Stomach (tissue), 9 donors: Measurements from ENCODE around the gene PERP. TPM values are rescaled to one million over a fixed set of nuclear protein-coding genes. Genes with fewer than 3 reads are reported as not detected.

Source experiments
- DNase-seq, 2 donors: peaks; one replicate each; pipeline versions ENCODE4 v3.0.0 to v3.0.0-alpha.2; 2013 to 2019
- H3K27ac ChIP-seq, 5 donors: fragments of 200-600 bp in 4 of 5; sonication (generic) in 4 of 5; one replicate each; pipeline ENCODE4 v1.5.1; 2013 to 2019; ENCODE audit warnings: mild to moderate bottlenecking in 1 of 5, moderate library complexity in 1 of 5
- H3K27me3 ChIP-seq, 3 donors: fragments of 200-600 bp; sonication (generic); one replicate each; pipeline ENCODE4 v1.5.1; 2017 to 2019; ENCODE audit warnings: mixed run types in 1 of 3
- H3K36me3 ChIP-seq, 4 donors: fragments of 200-600 bp; sonication (generic); 1 replicate in 3 of 4; 2 replicates in 1 of 4; pipeline ENCODE4 v1.5.1; 2016 to 2019
- H3K4me1 ChIP-seq, 4 donors: fragments of 200-600 bp; sonication (generic); one replicate each; pipeline ENCODE4 v1.5.1; 2016 to 2019
- H3K4me3 ChIP-seq, 4 donors: fragments of 200-600 bp; sonication (generic) in 3 of 4; one replicate each; pipeline ENCODE4 v1.5.1; 2016 to 2019; ENCODE audit warnings: mild to moderate bottlenecking in 1 of 4
- H3K9me3 ChIP-seq, 4 donors: fragments of 200-600 bp; sonication (generic); one replicate each; pipeline ENCODE4 v1.5.1; 2016 to 2019
- EP300 ChIP-seq: sonication (generic); formaldehyde crosslinking; IDR thresholded peaks from one replicate; pipeline ENCODE4 v1.6.1; 2017; ENCODE audit warnings: antibody characterized with exemption
- POLR2A ChIP-seq, 4 donors: fragments of 450-650 bp; IDR thresholded peaks; one replicate each; pipeline ENCODE4 v1.6.1; 2016; ENCODE audit warnings: antibody characterized with exemption in 4 of 4, control low read depth in 2 of 4, mild to moderate bottlenecking in 1 of 4, moderate library complexity in 1 of 4
- POLR2AphosphoS5 ChIP-seq, 3 donors: sonication (generic); formaldehyde crosslinking; IDR thresholded peaks; one replicate each; pipeline ENCODE4 v1.6.1; 2016; ENCODE audit warnings: antibody characterized with exemption in 3 of 3
- WGBS, 5 donors: extraction: QIAGEN DNeasy Blood & Tissue Kit in 3 of 5; methylation state at CpG; one replicate each; pipeline versions ENCODE4 v1.1.5 to v1.1.7; 2013 to 2018; 5-methylcytosine and 5-hydroxymethylcytosine counted together
- intact Hi-C: fragments of 100-400 bp; cut with DNase I; formaldehyde crosslinking; loops from one replicate; pipeline ENCODE4 v1.15.1; 2023; ENCODE audit warnings: low total_unique reads
- polyA plus RNA-seq, 3 donors: library from polyadenylated mRNA; stranded (reverse); fragments of 200-250 nt; gene quantifications; one replicate each; pipeline ENCODE4 v1.2.3, GENCODE V29; 2013
- total RNA-seq, 5 donors: library from RNA; depleted of rRNA; stranded (reverse); fragments of >200 nt; gene quantifications; one replicate each; pipeline versions ENCODE4 v1.1.0 to v1.2.3, GENCODE V29; 2014 to 2016
- TF ChIP-seq, protein P1 (sequence below), 7 experiments: fragments of 450-650 bp in 4 of 7; fragments of 200-600 bp in 3 of 7; sonication (generic) in 3 of 7; IDR thresholded peaks; one replicate each; pipeline ENCODE4 v1.5.1; 2016 to 2019; ENCODE audit warnings: antibody characterized with exemption in 7 of 7, control low read depth in 2 of 7, mild to moderate bottlenecking in 1 of 7
- donor health status: healthy with polysubstance abuse.
- donor health status: Bipolar disorder and iron deficiency.
- donor health status: healthy.

The PERP gene
- total and polyA plus RNA-seq, 8 donors = 3.8 to 159 (median 24.1) TPM

DNA sequence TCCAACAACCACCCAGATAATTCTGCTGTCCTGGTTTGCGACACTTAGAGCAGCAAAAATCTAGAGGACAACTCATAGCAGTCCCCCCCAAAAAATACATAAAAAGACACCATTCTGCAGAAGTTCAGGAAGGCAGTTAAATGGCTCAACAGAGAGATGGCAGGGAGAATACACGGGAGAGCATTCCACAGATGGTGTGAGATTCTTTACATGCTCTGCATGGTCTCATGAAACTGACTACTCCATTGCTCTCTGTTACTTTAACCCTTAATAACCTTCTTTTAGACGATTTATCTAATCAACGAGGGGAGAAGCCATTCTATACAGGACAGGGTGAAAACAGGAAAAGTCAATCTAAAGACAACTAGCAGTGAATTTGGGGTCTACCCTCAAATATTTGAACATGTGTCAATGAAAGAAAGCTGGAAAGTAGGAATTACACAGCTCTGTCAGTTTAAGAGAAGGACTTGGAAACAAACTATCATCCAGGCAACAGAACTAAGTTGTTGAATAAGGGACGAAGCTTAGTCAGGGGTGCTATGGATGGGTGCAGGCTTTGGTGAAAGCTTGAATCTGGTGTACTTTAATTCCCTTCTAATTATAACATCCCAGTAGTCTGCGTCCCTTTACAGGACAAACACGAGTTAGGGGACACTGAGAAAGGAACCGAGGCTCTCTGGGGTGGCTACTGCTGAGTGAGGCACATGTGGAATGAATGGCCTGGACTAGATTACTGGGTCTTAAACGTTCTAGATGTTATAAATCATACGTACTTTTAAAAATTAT, 5.1 kb downstream of the PERP start:
- H3K27me3 ChIP-seq = peaks cover 0 to 10% (median 4%) of the 10 kb centered on the region in 3 donors
- H3K4me3 ChIP-seq = no peak overlapping the region
- peaks cover 6 to 18% (median 13%) of the 10 kb centered on the region in 4 donors for H3K4me1 ChIP-seq
- H3K36me3 ChIP-seq = peaks cover 0 to 3% (median 0%) of the 10 kb centered on the region in 4 donors
- WGBS, 5 donors = 73 to 79% (median 74%) methylated on average over 10 of the region's 10 CpGs
- H3K27ac ChIP-seq = no peak overlapping the region
- intact Hi-C loops = no loop called here
- H3K9me3 ChIP-seq = no peaks in the 10 kb centered on the region
- DNase-seq = no peak
- no peak for TF ChIP-seq EP300
- TF ChIP-seq POLR2AphosphoS5 (IDR thresholded peaks at IDR 0.05) = no peak
- TF ChIP-seq, protein P1, sequence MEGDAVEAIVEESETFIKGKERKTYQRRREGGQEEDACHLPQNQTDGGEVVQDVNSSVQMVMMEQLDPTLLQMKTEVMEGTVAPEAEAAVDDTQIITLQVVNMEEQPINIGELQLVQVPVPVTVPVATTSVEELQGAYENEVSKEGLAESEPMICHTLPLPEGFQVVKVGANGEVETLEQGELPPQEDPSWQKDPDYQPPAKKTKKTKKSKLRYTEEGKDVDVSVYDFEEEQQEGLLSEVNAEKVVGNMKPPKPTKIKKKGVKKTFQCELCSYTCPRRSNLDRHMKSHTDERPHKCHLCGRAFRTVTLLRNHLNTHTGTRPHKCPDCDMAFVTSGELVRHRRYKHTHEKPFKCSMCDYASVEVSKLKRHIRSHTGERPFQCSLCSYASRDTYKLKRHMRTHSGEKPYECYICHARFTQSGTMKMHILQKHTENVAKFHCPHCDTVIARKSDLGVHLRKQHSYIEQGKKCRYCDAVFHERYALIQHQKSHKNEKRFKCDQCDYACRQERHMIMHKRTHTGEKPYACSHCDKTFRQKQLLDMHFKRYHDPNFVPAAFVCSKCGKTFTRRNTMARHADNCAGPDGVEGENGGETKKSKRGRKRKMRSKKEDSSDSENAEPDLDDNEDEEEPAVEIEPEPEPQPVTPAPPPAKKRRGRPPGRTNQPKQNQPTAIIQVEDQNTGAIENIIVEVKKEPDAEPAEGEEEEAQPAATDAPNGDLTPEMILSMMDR (IDR thresholded peaks at IDR 0.05) = no peak
- TF ChIP-seq POLR2A (IDR thresholded peaks at IDR 0.05) = no peak

DNA sequence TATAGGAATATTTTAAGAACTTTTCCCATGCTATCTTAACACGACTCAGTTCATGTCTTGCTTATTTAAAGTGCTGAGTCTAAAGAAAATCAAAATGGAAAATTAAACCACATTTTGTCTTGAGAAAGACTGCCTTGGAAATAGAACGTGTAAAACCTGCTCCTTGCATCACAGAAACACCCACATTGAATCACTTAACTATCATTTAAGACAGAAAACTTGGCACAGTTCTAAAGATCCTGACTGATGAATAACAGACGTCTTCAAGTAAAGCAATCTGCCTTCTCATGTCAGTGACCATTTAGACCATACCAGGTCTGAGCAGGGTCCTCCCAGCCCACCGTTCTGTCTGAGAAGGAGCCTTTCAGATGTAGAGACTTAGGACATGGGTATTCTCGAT, 7.4 kb downstream of the PERP start:
- H3K4me1 ChIP-seq = peaks cover 0 to 2% (median 1%) of the 10 kb centered on the region in 4 donors
- 61 to 79% (median 69%) methylated on average over 5 of the region's 5 CpGs for WGBS, 5 donors
- no peak overlapping the region for H3K4me3 ChIP-seq
- H3K27ac ChIP-seq = no peak overlapping the region
- DNase-seq = no peak
- TF ChIP-seq POLR2AphosphoS5 (IDR thresholded peaks at IDR 0.05) (no peak), EP300 (no peak), POLR2A (IDR thresholded peaks at IDR 0.05) (no peak)
- TF ChIP-seq, protein P1 (IDR thresholded peaks at IDR 0.05) = no peak
- intact Hi-C loops = no loop called here
- H3K27me3 ChIP-seq = no peaks in the 10 kb centered on the region
- H3K36me3 ChIP-seq = peaks cover 7 to 19% (median 16%) of the 10 kb centered on the region in 4 donors
- no peaks in the 10 kb centered on the region for H3K9me3 ChIP-seq

DNA sequence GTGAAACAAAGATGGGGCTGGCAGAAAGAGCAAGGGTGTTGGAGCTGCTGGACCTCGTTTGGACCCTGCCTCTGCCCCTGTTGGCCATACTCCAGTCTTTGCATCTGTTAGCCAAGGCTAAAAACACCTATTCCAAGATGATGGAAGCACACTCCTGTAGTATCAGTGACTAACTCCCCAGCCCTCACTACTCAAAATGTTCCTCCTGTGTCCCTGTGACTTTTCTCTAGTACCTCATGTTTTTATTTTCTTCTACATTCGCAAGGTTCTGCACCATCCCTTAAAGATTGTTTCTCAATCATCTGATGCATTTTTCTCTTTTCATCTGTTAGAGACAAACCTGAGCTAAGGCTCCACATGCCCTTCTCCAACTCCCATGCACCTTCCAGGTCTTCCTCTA, 8.9 kb downstream of the PERP start:
- Histone ChIP-seq H3K4me3 (no peak overlapping the region), H3K36me3 (peaks cover 7 to 26% (median 23%) of the 10 kb centered on the region in 4 donors), H3K27me3 (no peaks in the 10 kb centered on the region), H3K9me3 (no peaks in the 10 kb centered on the region), H3K4me1 (no peaks in the 10 kb centered on the region), H3K27ac (no peak overlapping the region)
- DNase-seq = no peak
- TF ChIP-seq, protein P1 (IDR thresholded peaks at IDR 0.05) = no peak
- TF ChIP-seq EP300 (no peak), POLR2AphosphoS5 (IDR thresholded peaks at IDR 0.05) (no peak), POLR2A (IDR thresholded peaks at IDR 0.05) (no peak)
- intact Hi-C loops = no loop called here
- 80 to 96% (median 91%) methylated on average over 2 of the region's 2 CpGs for WGBS, 5 donors

DNA sequence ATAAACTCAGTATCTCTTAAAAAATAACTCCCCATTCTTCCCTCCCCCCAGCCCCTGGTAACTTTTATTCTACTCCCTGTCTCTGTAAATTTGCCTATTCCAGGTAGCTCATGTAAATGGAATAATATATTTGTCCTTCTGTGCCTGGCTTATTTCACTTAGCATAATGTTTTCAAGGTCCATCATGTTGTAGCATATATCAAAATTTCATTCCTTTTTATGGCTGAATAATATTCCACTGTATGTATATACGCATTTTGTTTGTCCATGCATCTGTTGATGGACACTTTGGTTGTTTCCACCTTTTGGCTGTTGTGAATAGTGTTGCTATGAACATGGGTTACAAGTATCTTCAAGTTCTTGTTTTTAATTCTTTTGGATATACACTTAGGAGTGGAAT, 13.0 kb downstream of the PERP start:
- TF ChIP-seq EP300 (no peak), POLR2A (IDR thresholded peaks at IDR 0.05) (no peak), POLR2AphosphoS5 (IDR thresholded peaks at IDR 0.05) (no peak)
- TF ChIP-seq, protein P1 (IDR thresholded peaks at IDR 0.05) = no peak
- intact Hi-C loops = no loop called here
- H3K27me3 ChIP-seq = no peaks in the 10 kb centered on the region
- peaks cover 0 to 5% (median 0%) of the 10 kb centered on the region in 4 donors for H3K4me1 ChIP-seq
- H3K36me3 ChIP-seq = peaks cover 12 to 44% (median 41%) of the 10 kb centered on the region in 4 donors
- H3K9me3 ChIP-seq = no peaks in the 10 kb centered on the region
- no peak for DNase-seq
- H3K27ac ChIP-seq = no peak overlapping the region
- H3K4me3 ChIP-seq = no peak overlapping the region
- 96 to 100% (median 98%) methylated on average over 1 of the region's 1 CpG for WGBS, 5 donors
